ENCODE measurements around the gene DOK1.

The DOK1 gene

DNA sequence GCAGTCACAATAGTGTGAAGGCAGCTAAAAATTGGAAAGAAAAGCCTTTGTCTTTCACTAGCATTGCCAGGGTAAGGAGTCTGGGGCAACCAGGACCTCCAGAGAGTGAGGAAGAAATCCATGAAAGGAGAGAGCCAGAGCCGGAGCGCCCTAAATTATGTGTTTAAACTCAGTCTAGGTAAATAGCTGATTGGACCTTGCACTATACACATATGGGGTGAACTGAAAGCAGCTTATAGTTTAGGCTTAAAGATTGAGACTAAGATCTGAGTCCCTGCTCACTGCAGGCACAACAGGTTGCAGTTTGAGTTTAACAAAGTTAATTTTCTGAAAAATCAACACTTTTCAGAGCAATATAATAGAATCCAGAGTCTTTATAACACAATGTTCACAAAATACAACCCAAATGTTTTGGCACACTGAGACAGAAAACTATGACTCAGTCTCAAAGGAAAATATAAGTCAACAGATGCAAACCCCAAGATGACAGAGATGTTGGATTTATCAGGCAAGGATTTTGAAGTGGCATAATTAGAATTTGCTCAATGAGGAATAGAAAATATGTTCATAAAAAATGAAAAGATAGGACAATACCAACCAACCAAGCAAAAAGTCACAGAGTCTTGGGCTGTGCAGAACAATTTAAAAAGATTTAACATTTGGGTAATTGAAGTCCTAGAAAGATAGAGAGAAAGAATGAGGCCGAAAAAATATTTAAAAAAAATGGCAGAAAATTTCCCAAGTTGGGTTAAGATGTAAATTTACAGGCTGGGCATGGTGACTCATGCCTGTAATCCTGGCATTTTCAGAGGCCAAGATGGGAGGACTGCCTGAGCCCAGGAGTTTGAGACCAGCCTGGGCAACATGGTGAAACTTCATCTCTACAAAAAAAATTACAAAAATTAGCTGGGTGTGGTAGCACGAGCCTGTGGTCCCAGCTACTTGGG is 39.6 kb downstream of the DOK1 start:
- TF ChIP-seq, protein P1, sequence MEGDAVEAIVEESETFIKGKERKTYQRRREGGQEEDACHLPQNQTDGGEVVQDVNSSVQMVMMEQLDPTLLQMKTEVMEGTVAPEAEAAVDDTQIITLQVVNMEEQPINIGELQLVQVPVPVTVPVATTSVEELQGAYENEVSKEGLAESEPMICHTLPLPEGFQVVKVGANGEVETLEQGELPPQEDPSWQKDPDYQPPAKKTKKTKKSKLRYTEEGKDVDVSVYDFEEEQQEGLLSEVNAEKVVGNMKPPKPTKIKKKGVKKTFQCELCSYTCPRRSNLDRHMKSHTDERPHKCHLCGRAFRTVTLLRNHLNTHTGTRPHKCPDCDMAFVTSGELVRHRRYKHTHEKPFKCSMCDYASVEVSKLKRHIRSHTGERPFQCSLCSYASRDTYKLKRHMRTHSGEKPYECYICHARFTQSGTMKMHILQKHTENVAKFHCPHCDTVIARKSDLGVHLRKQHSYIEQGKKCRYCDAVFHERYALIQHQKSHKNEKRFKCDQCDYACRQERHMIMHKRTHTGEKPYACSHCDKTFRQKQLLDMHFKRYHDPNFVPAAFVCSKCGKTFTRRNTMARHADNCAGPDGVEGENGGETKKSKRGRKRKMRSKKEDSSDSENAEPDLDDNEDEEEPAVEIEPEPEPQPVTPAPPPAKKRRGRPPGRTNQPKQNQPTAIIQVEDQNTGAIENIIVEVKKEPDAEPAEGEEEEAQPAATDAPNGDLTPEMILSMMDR (IDR thresholded peaks at IDR 0.05; ENCODE audit: borderline replicate concordance, insufficient read depth, low read depth, low read length): no peak
- H3K4me3 ChIP-seq (ENCODE audit: low read depth, low read length): no peak overlapping the region

DNA sequence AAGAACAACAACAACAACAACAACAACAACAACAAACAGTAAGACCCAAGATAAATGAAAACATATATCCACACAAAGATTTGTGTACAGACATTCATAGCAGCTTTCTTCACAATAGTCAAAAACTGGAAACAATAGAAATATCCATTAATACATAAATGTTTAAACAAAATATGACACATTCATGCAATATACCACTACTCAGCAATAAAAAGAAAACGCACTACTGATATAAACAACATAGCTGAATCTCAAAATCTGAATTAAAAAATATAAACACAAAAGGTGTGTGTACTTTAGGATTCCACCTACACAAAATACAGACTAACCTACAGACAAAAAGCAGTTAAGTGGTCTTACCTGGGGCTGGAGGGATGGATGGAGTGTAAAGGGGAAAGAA is 42.1 kb downstream of the DOK1 start:
- TF ChIP-seq, protein P1 (IDR thresholded peaks at IDR 0.05; ENCODE audit: borderline replicate concordance, insufficient read depth, low read depth, low read length): no peak
- H3K4me3 ChIP-seq (ENCODE audit: low read depth, low read length): no peak overlapping the region

DNA sequence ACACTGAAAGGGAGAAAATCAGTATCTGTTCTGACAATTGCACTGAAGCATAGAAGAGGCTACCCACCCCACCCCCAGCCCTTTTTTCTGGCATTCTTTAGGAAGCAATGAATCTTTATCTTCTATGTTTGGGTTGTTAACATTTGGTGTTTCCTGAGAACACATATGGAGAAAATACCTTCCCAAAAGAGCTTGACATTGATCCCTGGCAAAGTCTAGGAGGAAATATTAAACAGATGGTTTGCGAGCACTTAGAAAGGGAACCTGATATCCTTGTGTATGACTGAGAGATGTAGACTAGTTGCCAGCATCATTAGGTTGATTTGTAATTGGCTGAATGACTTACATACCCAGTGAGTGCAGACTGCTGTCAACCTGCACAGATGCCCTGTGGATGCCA is 42.9 kb downstream of the DOK1 start:
- no peak overlapping the region for H3K4me3 ChIP-seq (ENCODE audit: low read depth, low read length)
- TF ChIP-seq, protein P1 (IDR thresholded peaks at IDR 0.05; ENCODE audit: borderline replicate concordance, insufficient read depth, low read depth, low read length): no peak

DNA sequence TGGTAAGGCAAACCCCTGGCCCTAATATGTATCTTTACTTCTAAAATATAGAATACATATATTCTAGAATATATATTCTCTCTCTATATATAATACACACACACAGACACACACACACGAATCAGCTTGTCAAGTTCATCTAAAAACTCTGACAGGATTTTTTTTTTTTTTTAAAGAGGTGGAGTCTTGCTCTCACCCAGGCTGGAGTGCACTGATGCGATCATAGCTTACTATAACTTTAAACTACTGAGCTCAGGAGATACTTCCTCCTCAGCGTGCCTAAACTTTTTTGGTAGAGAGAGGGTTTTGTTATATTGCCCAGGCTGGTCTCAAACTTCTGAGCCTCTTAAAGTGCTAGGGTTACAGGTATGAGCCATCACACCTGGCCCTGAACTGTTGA is 45.2 kb downstream of the DOK1 start:
- H3K4me3 ChIP-seq (ENCODE audit: low read depth, low read length): no peak overlapping the region
- TF ChIP-seq, protein P1 (IDR thresholded peaks at IDR 0.05; ENCODE audit: borderline replicate concordance, insufficient read depth, low read depth, low read length): no peak

DNA sequence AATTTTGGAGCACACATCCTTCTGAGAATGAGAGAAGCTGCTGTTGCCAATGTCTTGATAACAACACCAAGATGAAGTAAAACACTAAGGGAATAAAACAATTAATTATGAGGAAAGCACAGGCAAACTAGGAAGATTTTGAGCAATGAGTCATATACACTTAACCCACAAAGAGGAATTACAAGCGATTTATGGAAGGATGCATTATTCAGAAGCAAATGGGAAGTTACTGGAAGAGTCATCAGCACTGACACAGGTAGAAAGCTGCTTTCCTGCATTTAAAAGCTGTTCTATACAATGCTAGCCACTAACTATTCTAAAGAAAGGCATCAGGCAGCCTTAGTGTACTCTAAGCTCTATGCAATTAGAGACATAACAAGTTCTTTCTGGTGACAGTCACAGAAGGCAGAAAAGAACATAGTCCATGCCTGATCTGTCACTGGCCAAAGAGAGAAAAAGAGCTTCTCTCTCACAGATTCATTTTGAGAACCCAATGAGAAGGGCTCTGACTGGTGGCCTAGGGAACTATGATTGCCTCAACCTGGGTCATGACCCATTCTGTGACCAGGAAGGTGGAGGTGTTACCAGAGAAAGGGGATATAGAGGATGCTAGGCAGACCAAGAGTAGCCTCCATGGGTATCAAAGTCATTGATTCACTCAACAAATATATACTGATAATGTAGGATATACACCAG is 48.2 kb downstream of the DOK1 start:
- H3K4me3 ChIP-seq (ENCODE audit: low read depth, low read length): no peak overlapping the region
- TF ChIP-seq, protein P1 (IDR thresholded peaks at IDR 0.05; ENCODE audit: borderline replicate concordance, insufficient read depth, low read depth, low read length): no peak

DNA sequence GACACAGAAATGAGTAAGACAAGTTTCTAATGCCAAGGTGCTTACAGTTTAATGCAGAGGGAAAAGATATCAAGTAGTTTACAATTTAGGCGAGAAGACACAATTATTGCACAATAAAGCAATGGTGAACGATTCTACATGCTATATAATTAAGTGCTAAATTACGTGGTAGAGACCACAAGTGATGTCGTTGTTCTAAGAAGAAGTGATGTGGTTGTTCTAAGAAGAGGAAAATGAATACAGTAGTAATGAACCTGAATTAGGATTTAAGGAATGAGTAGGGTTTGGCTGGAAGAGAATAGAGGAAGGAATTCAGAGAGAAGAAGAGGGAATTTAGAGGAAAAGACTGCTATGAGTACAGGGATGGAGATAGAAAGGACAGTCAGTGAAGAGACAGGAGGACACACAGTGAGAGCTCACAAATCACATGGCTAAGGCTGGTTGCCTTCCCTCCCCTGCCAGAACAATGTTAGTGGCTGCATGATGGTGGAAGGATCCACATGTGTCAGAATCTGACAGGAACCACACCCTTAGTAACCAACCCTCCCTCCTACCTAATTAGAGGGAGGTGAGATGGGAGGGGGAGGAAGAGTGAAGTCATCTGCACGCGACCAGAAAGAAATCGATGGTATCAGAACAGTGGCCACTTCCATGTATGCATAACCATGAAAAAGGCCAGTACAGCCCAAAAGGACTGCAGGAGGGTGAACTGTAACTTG is 48.9 kb downstream of the DOK1 start:
- TF ChIP-seq, protein P1 (IDR thresholded peaks at IDR 0.05; ENCODE audit: borderline replicate concordance, insufficient read depth, low read depth, low read length): no peak
- H3K4me3 ChIP-seq (ENCODE audit: low read depth, low read length): no peak overlapping the region
